Activated CD4-positive, alpha-beta T cell treated with anti-CD3 and anti-CD28 coated beads for 24 hours (primary cell): ENCODE measurements around the gene MAGEA6.
"Not testable (repeated sequence)": the region's sequence is repeated elsewhere in the genome, so short reads cannot be mapped to it uniquely, and the experiment has no call there.

ENCODE experiments used
- DNase-seq, 2 donors: peaks; one replicate each; pipeline ENCODE4 v3.0.0-alpha.2; 2020; ENCODE audit warnings: low read depth in 2 of 2

MAGEA6 gene

DNA sequence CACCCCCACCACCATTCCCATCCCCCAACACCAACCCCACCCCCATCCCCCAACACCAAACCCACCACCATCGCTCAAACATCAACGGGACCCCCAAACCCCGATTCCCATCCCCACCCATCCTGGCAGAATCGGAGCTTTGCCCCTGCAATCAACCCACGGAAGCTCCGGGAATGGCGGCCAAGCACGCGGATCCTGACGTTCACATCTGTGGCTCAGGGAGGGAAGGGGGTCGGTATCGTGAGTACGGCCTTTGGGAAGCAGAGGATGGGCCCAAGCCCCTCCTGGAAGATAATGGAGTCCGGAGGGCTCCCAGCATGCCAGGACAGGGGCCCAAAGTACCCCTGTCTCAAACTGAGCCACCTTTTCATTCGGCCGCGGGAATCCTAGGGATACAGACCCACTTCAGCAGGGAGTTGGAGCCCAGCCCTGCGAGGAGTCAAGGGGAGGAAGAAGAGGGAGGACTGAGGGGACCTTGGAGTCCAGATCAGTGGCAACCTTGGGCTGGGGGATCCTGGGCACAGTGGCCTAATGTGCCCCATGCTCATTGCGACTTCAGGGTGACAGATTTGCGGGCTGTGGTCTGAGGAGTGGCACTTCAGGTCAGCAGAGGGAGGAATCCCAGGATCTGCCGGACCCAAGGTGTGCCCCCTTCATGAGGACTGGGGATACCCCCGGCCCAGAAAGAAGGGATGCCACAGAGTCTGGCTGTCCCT is 35.2 kb downstream of the MAGEA6 start:
- DNase-seq, result not testable (repeated sequence)

DNA sequence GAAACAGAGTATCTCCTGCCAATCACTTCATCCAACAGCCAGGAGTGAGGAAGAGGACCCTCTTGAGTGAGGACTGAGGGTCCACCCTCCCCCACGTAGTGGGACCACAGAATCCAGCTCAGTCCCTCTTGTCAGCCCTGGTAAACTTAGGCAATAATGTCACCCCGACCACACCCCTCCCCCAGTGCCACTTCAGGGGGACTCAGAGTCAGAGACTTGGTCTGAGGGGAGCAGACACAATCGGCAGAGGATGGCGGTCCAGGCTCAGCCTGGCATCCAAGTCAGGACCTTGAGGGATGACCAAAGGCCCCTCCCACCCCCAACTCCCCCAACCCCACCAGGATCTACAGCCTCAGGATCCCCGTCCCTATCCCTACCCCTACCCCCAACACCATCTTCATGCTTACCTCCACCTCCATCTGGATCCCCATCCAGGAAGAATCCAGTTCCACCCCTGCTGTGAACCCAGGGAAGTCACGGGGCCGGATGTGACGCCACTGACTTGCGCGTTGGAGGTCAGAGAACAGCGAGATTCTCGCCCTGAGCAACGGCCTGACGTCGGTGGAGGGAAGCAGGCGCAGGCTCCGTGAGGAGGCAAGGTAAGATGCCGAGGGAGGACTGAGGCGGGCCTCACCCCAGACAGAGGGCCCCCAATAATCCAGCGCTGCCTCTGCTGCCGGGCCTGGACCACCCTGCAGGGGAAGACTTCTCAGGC is 36.1 kb downstream of the MAGEA6 start, which contains the start of the genes CSAG1 and MAGEA12:
CSAG1 (minus strand) TSS at position 461 of the 715 bp plus-strand sequence. CDS start 1,261 bp downstream, outside the sequence.
MAGEA12 (plus strand) TSS at position 497 of the 715 bp plus-strand sequence. CDS start 2,405 bp downstream, outside the sequence.
- no peak for DNase-seq

DNA sequence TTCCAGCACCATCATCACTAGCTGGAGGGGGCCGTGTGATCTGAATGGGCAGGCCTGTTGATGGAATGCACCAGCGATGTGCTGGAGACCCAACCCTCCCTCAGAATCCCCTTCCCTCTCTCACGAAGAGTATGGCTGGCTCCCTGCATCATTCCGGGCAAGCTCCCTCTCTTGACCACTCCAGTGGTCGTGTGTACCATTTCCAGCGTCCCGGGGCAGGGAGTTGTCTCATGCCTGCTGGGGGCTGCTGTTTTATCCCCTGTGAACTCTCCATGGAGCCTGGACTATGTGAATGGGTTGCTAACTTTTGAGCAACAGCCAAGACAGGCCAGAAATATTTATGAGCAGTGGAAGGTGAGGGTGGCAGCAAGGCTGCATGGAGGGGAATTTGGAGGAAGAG is 44.1 kb downstream of the MAGEA6 start:
- DNase-seq, result no peak
